ENCODE results near the gene TUBG1. TPM values are rescaled to one million over a fixed set of nuclear protein-coding genes. Genes with fewer than 3 reads are reported as not detected.

TUBG1 gene
- total and polyA plus RNA-seq, 9 of the 15 experiments (the other 6 are each of a cell fraction or from before 2014, with no cell fraction given): 33.1 to 147 (median 66.0) TPM

- TF ChIP-seq GABPA (tag; conservative IDR thresholded peaks at IDR 0.05; ENCODE audit: low read depth) (peak; percentile 26; the same call in 1 of the 2 replicates), MBD1 (CRISPR knock-in tag; IDR thresholded peaks at IDR 0.05) (no peak), NR1H2 (CRISPR knock-in tag; IDR thresholded peaks at IDR 0.05) (no peak), IRF2 (CRISPR knock-in tag; IDR thresholded peaks at IDR 0.05) (no peak), SIRT6 (IDR thresholded peaks at IDR 0.05; ENCODE audit: low read depth, low read length) (no peak), LEF1 (IDR thresholded peaks at IDR 0.05) (peak; percentile 83; the same call in 1 of the 2 replicates), THAP7 (CRISPR knock-in tag; IDR thresholded peaks at IDR 0.05) (no peak), RBFOX2 (IDR thresholded peaks at IDR 0.05; ENCODE audit: low read depth, low read length) (0 out of 2 replicates have a peak, but pooled peaks have one; percentile 21), ZNF311 (CRISPR knock-in tag; IDR thresholded peaks at IDR 0.05) (no peak), SMARCA5 (IDR thresholded peaks at IDR 0.05) (no peak), MBD2 (IDR thresholded peaks at IDR 0.05; ENCODE audit: borderline replicate concordance, low read depth) (no peak), MXD1 (CRISPR knock-in tag; IDR thresholded peaks at IDR 0.05; ENCODE audit: borderline replicate concordance, poor library complexity, severe bottlenecking) (no peak), XRCC3 (IDR thresholded peaks at IDR 0.05) (no peak), HDAC3 (IDR thresholded peaks at IDR 0.05; ENCODE audit: borderline replicate concordance, partially characterized antibody) (peak; percentile 53), ZNF224 (CRISPR knock-in tag; IDR thresholded peaks at IDR 0.05) (no peak), ZNF124 (CRISPR knock-in tag; IDR thresholded peaks at IDR 0.05) (no peak), SMAD3 (CRISPR knock-in tag; conservative IDR thresholded peaks at IDR 0.05) (no peak), HMG20B (CRISPR knock-in tag; IDR thresholded peaks at IDR 0.05) (no peak), BRF1 (IDR thresholded peaks at IDR 0.05; ENCODE audit: borderline replicate concordance, extremely low read depth, insufficient read length) (no peak), ZNF174 (CRISPR knock-in tag; IDR thresholded peaks at IDR 0.05) (no peak)
- TF ChIP-seq, protein P1, sequence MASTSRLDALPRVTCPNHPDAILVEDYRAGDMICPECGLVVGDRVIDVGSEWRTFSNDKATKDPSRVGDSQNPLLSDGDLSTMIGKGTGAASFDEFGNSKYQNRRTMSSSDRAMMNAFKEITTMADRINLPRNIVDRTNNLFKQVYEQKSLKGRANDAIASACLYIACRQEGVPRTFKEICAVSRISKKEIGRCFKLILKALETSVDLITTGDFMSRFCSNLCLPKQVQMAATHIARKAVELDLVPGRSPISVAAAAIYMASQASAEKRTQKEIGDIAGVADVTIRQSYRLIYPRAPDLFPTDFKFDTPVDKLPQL (IDR thresholded peaks at IDR 0.05; ENCODE audit: extremely low read depth, insufficient read length): no peak
- TF ChIP-seq, protein P2, sequence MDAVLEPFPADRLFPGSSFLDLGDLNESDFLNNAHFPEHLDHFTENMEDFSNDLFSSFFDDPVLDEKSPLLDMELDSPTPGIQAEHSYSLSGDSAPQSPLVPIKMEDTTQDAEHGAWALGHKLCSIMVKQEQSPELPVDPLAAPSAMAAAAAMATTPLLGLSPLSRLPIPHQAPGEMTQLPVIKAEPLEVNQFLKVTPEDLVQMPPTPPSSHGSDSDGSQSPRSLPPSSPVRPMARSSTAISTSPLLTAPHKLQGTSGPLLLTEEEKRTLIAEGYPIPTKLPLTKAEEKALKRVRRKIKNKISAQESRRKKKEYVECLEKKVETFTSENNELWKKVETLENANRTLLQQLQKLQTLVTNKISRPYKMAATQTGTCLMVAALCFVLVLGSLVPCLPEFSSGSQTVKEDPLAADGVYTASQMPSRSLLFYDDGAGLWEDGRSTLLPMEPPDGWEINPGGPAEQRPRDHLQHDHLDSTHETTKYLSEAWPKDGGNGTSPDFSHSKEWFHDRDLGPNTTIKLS (IDR thresholded peaks at IDR 0.05; ENCODE audit: borderline replicate concordance, low read depth): 0 out of 2 replicates have a peak, but pooled peaks have one; percentile 14
Observed at GRCh38 chr17:42632949-42633444, 23.5 kb downstream of the TUBG1 start (continued).
